WI38 (cell line): ENCODE measurements around the gene KRT76.

Experiments
- H3K4me3 ChIP-seq: 2 replicates; pipeline ENCODE4 v1.5.1; 2011; ENCODE audit warnings: low read depth, mild to moderate bottlenecking, control low read depth, low read length
- CTCF ChIP-seq: IDR thresholded peaks from 2 replicates; pipeline ENCODE4 v1.5.1; 2012; ENCODE audit warnings: low read depth, mild to moderate bottlenecking, control low read depth, low read length

KRT76 gene

GRCh38 chr12:52760623-52761022 lies 16.5 kb downstream of the KRT76 start:
- no peak for TF ChIP-seq CTCF
- no peak overlapping the region for H3K4me3 ChIP-seq

- TF ChIP-seq CTCF = no peak
- no peak overlapping the region for H3K4me3 ChIP-seq
These were observed 17.4 kb downstream of the KRT76 start for GRCh38 chr12:52759695-52760094.

- TF ChIP-seq CTCF = no peak
- no peak overlapping the region for H3K4me3 ChIP-seq
These were observed 17.9 kb downstream of the KRT76 start for GRCh38 chr12:52759218-52759617.

GRCh38 chr12:52757449-52758176 lies 19.5 kb downstream of the KRT76 start:
- no peak for TF ChIP-seq CTCF
- H3K4me3 ChIP-seq = no peak overlapping the region

- H3K4me3 ChIP-seq = no peak overlapping the region
- TF ChIP-seq CTCF = no peak
These were observed 20.7 kb downstream of the KRT76 start for GRCh38 chr12:52756281-52756960.

GRCh38 chr12:52755533-52755932 lies 21.6 kb downstream of the KRT76 start:
- TF ChIP-seq CTCF = no peak
- no peak overlapping the region for H3K4me3 ChIP-seq

GRCh38 chr12:52754135-52754534 lies 23.0 kb downstream of the KRT76 start:
- no peak overlapping the region for H3K4me3 ChIP-seq
- TF ChIP-seq CTCF = no peak
